Activated naive CD4-positive, alpha-beta T cell treated with anti-CD3 and anti-CD28 coated beads, Interleukin-2, amount 50 U/mL, for 24 hours (primary cell): ENCODE results near the gene MAML3.

Experiments
- H3K27ac Mint-ChIP-seq: one replicate; pipeline ENCODE4 v1.8.0; 2021; ENCODE audit warnings: mild to moderate bottlenecking, mixed read lengths
- H3K27me3 Mint-ChIP-seq: one replicate; pipeline ENCODE4 v1.8.0; 2021; ENCODE audit warnings: mixed read lengths
- H3K36me3 Mint-ChIP-seq: one replicate; pipeline ENCODE4 v1.8.0; 2021; ENCODE audit warnings: mixed read lengths
- H3K4me1 Mint-ChIP-seq: one replicate; pipeline ENCODE4 v1.8.0; 2021; ENCODE audit warnings: mixed read lengths
- H3K4me3 Mint-ChIP-seq: one replicate; pipeline ENCODE4 v1.8.0; 2021; ENCODE audit warnings: mild to moderate bottlenecking, mixed read lengths
- H3K9me3 Mint-ChIP-seq: one replicate; pipeline ENCODE4 v1.8.0; 2021; ENCODE audit warnings: mixed read lengths

The MAML3 gene

GRCh38 chr4:140088323-140088967, 65.5 kb downstream of the MAML3 start:
- peaks cover 13% of the 10 kb centered on the region for H3K4me1 Mint-ChIP-seq
- H3K27me3 Mint-ChIP-seq = no peaks in the 10 kb centered on the region
- no peak overlapping the region for H3K4me3 Mint-ChIP-seq
- no peak overlapping the region for H3K27ac Mint-ChIP-seq
- no peaks in the 10 kb centered on the region for H3K9me3 Mint-ChIP-seq
- no peaks in the 10 kb centered on the region for H3K36me3 Mint-ChIP-seq

DNA sequence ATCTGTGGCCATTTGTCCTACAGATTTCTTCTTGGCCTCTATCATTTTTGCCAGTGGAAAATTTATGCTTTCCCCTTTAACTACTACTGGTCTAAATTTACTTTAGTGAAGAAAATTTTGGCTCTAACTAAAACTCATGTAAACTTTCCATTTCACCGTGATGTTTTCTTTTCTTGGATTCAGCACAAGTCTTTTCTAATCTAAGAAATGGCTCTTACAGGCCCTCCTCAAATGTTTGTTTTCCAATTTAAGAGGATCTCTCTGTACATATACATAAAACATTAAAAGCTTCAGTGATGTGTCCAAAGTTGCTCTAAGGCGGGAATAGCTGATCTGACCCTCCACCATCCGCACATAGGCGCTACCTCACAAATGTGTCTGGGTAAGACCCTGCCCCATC, 68.1 kb downstream of the MAML3 start:
- Mint-ChIP-seq H3K27me3 (no peaks in the 10 kb centered on the region), H3K4me3 (no peak overlapping the region), H3K36me3 (no peaks in the 10 kb centered on the region), H3K27ac (no peak overlapping the region), H3K9me3 (no peaks in the 10 kb centered on the region), H3K4me1 (peaks cover 10% of the 10 kb centered on the region)

- Mint-ChIP-seq H3K4me3 (no peak overlapping the region), H3K36me3 (no peaks in the 10 kb centered on the region), H3K9me3 (no peaks in the 10 kb centered on the region), H3K4me1 (peaks cover 11% of the 10 kb centered on the region), H3K27ac (no peak overlapping the region), H3K27me3 (no peaks in the 10 kb centered on the region)
Measured at GRCh38 chr4:140085062-140085622, 68.8 kb downstream of the MAML3 start.

GRCh38 chr4:140084385-140084784, 69.6 kb downstream of the MAML3 start:
- Mint-ChIP-seq H3K4me1 (peaks cover 11% of the 10 kb centered on the region), H3K9me3 (no peaks in the 10 kb centered on the region), H3K27me3 (no peaks in the 10 kb centered on the region), H3K4me3 (no peak overlapping the region), H3K27ac (no peak overlapping the region), H3K36me3 (no peaks in the 10 kb centered on the region)

- Mint-ChIP-seq H3K4me3 (no peak overlapping the region), H3K4me1 (peaks cover 11% of the 10 kb centered on the region), H3K27me3 (no peaks in the 10 kb centered on the region), H3K36me3 (no peaks in the 10 kb centered on the region), H3K27ac (no peak overlapping the region), H3K9me3 (no peaks in the 10 kb centered on the region)
Measured at GRCh38 chr4:140082391-140082755, 71.6 kb downstream of the MAML3 start.

- no peak overlapping the region for H3K27ac Mint-ChIP-seq
- no peak overlapping the region for H3K4me3 Mint-ChIP-seq
- peaks cover 16% of the 10 kb centered on the region for H3K4me1 Mint-ChIP-seq
- no peaks in the 10 kb centered on the region for H3K27me3 Mint-ChIP-seq
- H3K36me3 Mint-ChIP-seq = no peaks in the 10 kb centered on the region
- H3K9me3 Mint-ChIP-seq = no peaks in the 10 kb centered on the region
Measured at GRCh38 chr4:140081641-140082390, 72.2 kb downstream of the MAML3 start.

- H3K36me3 Mint-ChIP-seq = no peaks in the 10 kb centered on the region
- H3K27ac Mint-ChIP-seq = no peak overlapping the region
- H3K9me3 Mint-ChIP-seq = no peaks in the 10 kb centered on the region
- no peak overlapping the region for H3K4me3 Mint-ChIP-seq
- H3K4me1 Mint-ChIP-seq = peaks cover 24% of the 10 kb centered on the region
- H3K27me3 Mint-ChIP-seq = no peaks in the 10 kb centered on the region
Measured at GRCh38 chr4:140080883-140081282, 73.1 kb downstream of the MAML3 start.

GRCh38 chr4:140078366-140078765, 75.6 kb downstream of the MAML3 start:
- H3K4me3 Mint-ChIP-seq = no peak overlapping the region
- H3K9me3 Mint-ChIP-seq = no peaks in the 10 kb centered on the region
- peak overlapping the region; percentile 70 for H3K27ac Mint-ChIP-seq
- H3K4me1 Mint-ChIP-seq = peaks cover 23% of the 10 kb centered on the region
- no peaks in the 10 kb centered on the region for H3K27me3 Mint-ChIP-seq
- no peaks in the 10 kb centered on the region for H3K36me3 Mint-ChIP-seq

GRCh38 chr4:140076307-140076706, 77.7 kb downstream of the MAML3 start:
- no peaks in the 10 kb centered on the region for H3K27me3 Mint-ChIP-seq
- H3K9me3 Mint-ChIP-seq = no peaks in the 10 kb centered on the region
- H3K27ac Mint-ChIP-seq = no peak overlapping the region
- peak overlapping the region; percentile 8 for H3K4me3 Mint-ChIP-seq
- H3K36me3 Mint-ChIP-seq = no peaks in the 10 kb centered on the region
- peaks cover 40% of the 10 kb centered on the region for H3K4me1 Mint-ChIP-seq

DNA sequence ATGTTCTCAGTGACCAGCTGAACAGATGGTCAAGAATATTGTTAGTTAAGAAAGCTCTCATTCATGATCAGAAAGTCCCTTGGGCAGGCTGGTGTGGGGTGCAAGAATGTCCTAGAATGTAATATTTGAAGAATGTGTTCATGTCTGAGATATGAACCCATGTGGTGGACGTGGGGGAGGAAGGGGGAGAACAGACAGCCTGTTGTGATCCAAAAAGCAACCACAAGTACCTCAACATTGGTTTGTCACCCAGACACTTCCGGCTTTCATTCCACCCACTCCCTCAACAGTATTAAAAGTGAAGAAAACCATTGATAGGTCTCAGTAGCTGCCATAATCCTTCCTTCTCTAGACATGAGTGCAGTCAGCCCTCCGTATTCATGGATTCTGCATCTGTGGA, 82.2 kb downstream of the MAML3 start:
- peak overlapping the region; percentile 76 for H3K4me3 Mint-ChIP-seq
- H3K4me1 Mint-ChIP-seq = peaks cover 54% of the 10 kb centered on the region
- no peaks in the 10 kb centered on the region for H3K36me3 Mint-ChIP-seq
- H3K27ac Mint-ChIP-seq = peak overlapping the region; percentile 66
- peaks cover 3% of the 10 kb centered on the region for H3K27me3 Mint-ChIP-seq
- no peaks in the 10 kb centered on the region for H3K9me3 Mint-ChIP-seq

DNA sequence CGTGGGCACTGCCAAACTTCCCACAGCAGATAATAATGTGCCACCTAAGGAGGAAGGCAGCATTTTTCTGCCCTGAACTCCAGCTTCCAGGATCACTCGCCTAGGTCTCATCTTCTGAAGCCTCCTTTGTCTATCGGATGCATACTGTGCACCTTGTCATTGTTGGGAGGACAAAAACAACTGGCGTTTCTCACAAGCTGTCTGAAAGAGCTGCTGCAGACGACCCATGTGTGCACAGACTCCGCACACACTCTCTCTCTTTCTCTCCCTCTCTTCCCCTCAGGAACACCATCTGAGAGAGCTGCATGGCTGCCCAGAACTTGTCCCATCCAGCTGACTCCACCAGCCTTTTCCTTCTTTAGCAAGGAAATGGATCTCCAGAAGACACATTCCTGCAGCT, 83.0 kb downstream of the MAML3 start:
- peak overlapping the region; percentile 76 for H3K4me3 Mint-ChIP-seq
- H3K9me3 Mint-ChIP-seq = no peaks in the 10 kb centered on the region
- no peaks in the 10 kb centered on the region for H3K36me3 Mint-ChIP-seq
- H3K4me1 Mint-ChIP-seq = peaks cover 46% of the 10 kb centered on the region
- H3K27ac Mint-ChIP-seq = peak overlapping the region; percentile 79
- peaks cover 3% of the 10 kb centered on the region for H3K27me3 Mint-ChIP-seq

DNA sequence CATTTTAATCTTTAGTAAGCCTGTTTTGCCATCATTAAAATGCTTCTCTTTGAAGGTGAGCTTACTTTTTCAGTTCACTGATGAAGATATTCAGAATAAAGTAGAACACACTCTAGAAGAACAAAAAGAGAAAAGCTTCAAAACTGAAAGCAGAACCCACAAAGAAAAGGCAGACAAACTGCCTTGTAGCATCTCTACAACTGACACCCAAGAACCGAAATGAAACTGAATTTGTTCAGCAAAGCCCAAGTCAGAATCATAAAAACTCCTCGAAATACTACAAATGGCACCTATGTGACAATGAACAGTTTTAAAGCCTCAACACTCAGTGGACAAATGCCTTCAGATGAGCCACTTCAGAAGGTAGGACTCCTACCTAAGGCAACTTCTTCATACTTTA, 83.6 kb downstream of the MAML3 start:
- Mint-ChIP-seq H3K4me1 (peaks cover 46% of the 10 kb centered on the region), H3K4me3 (peak overlapping the region; percentile 76), H3K27ac (no peak overlapping the region)

GRCh38 chr4:140069066-140069465, 84.9 kb downstream of the MAML3 start:
- no peak overlapping the region for H3K4me3 Mint-ChIP-seq
- H3K27ac Mint-ChIP-seq = no peak overlapping the region
- no peaks in the 10 kb centered on the region for H3K36me3 Mint-ChIP-seq
- no peaks in the 10 kb centered on the region for H3K9me3 Mint-ChIP-seq
- H3K4me1 Mint-ChIP-seq = peaks cover 46% of the 10 kb centered on the region
- H3K27me3 Mint-ChIP-seq = peaks cover 5% of the 10 kb centered on the region

More for the DNA sequence above, 83.6 kb downstream of the MAML3 start:
- no peaks in the 10 kb centered on the region for H3K9me3 Mint-ChIP-seq
- no peaks in the 10 kb centered on the region for H3K36me3 Mint-ChIP-seq
- peaks cover 5% of the 10 kb centered on the region for H3K27me3 Mint-ChIP-seq

GRCh38 chr4:140068271-140068670, 85.7 kb downstream of the MAML3 start:
- no peaks in the 10 kb centered on the region for H3K36me3 Mint-ChIP-seq

GRCh38 chr4:140066031-140066930, 87.7 kb downstream of the MAML3 start:
- Mint-ChIP-seq H3K27me3 (peaks cover 5% of the 10 kb centered on the region), H3K4me1 (peaks cover 31% of the 10 kb centered on the region), H3K9me3 (no peaks in the 10 kb centered on the region), H3K36me3 (no peaks in the 10 kb centered on the region), H3K4me3 (no peak overlapping the region), H3K27ac (no peak overlapping the region)

More at GRCh38 chr4:140068271-140068670, 85.7 kb downstream of the MAML3 start:
- Mint-ChIP-seq H3K27me3 (peaks cover 5% of the 10 kb centered on the region), H3K27ac (no peak overlapping the region), H3K9me3 (no peaks in the 10 kb centered on the region), H3K4me1 (peaks cover 42% of the 10 kb centered on the region), H3K4me3 (no peak overlapping the region)
